ENCODE data around the gene SARS1.

The SARS1 gene

GRCh38 chr1:109257682-109258421, 44.1 kb downstream of the SARS1 start:
- in situ Hi-C loops (cut with HindIII; ENCODE audit: low sequenced_read_pairs) = loop anchor here (5.0 kb wide), 1 partner anchor 56 kb away; no protein-coding TSS in a partner anchor

GRCh38 chr1:109258481-109259466, 45.1 kb downstream of the SARS1 start:
- in situ Hi-C loops (cut with HindIII; ENCODE audit: low sequenced_read_pairs) = loop anchor here (5.0 kb wide), 1 partner anchor 56 kb away; no protein-coding TSS in a partner anchor

GRCh38 chr1:109259674-109260557, 46.2 kb downstream of the SARS1 start:
- in situ Hi-C loops (cut with HindIII; ENCODE audit: low sequenced_read_pairs) = loop anchor here (5.0 kb wide), 1 partner anchor 58 kb away; no protein-coding TSS in a partner anchor

- in situ Hi-C loops (cut with HindIII; ENCODE audit: low sequenced_read_pairs) = no loop called here
Observed at GRCh38 chr1:109261006-109261405, 47.3 kb downstream of the SARS1 start.

GRCh38 chr1:109261578-109261977, 47.9 kb downstream of the SARS1 start:
- in situ Hi-C loops (cut with HindIII; ENCODE audit: low sequenced_read_pairs) = no loop called here

GRCh38 chr1:109262231-109263055, 48.7 kb downstream of the SARS1 start:
- in situ Hi-C loops (cut with HindIII; ENCODE audit: low sequenced_read_pairs) = no loop called here

- in situ Hi-C loops (cut with HindIII; ENCODE audit: low sequenced_read_pairs) = no loop called here
Observed at GRCh38 chr1:109263234-109263596, 49.5 kb downstream of the SARS1 start.

GRCh38 chr1:109263597-109264378, 50.1 kb downstream of the SARS1 start:
- in situ Hi-C loops (cut with HindIII; ENCODE audit: low sequenced_read_pairs) = no loop called here

GRCh38 chr1:109264379-109264755, 50.6 kb downstream of the SARS1 start:
- in situ Hi-C loops (cut with HindIII; ENCODE audit: low sequenced_read_pairs) = no loop called here

- in situ Hi-C loops (cut with HindIII; ENCODE audit: low sequenced_read_pairs) = no loop called here
Observed at GRCh38 chr1:109265016-109265415, 51.3 kb downstream of the SARS1 start.

- in situ Hi-C loops (cut with HindIII; ENCODE audit: low sequenced_read_pairs) = no loop called here
Observed at GRCh38 chr1:109265741-109266330, 52.1 kb downstream of the SARS1 start.

GRCh38 chr1:109266965-109267364, 53.2 kb downstream of the SARS1 start:
- in situ Hi-C loops (cut with HindIII; ENCODE audit: low sequenced_read_pairs) = no loop called here

- in situ Hi-C loops (cut with HindIII; ENCODE audit: low sequenced_read_pairs) = no loop called here
Observed at GRCh38 chr1:109267743-109268300, 54.1 kb downstream of the SARS1 start.

- in situ Hi-C loops (cut with HindIII; ENCODE audit: low sequenced_read_pairs) = no loop called here
Observed at GRCh38 chr1:109268431-109269211, 54.9 kb downstream of the SARS1 start.

- in situ Hi-C loops (cut with HindIII; ENCODE audit: low sequenced_read_pairs) = no loop called here
Observed at GRCh38 chr1:109269212-109269980, 55.7 kb downstream of the SARS1 start.

- in situ Hi-C loops (cut with HindIII; ENCODE audit: low sequenced_read_pairs) = loop anchor here (5.0 to 10.0 kb wide), 2 partner anchors 132 to 225 kb away; partner anchors contain the start of gene CYB561D1
Observed at GRCh38 chr1:109269981-109270622, 56.4 kb downstream of the SARS1 start.
